ENCODE results near the gene FAM174C. TPM values are rescaled to one million over a fixed set of nuclear protein-coding genes. Genes with fewer than 3 reads are reported as not detected.

FAM174C gene
- total RNA-seq, 1 experiment from 2014 or later: 77.1 TPM

DNA sequence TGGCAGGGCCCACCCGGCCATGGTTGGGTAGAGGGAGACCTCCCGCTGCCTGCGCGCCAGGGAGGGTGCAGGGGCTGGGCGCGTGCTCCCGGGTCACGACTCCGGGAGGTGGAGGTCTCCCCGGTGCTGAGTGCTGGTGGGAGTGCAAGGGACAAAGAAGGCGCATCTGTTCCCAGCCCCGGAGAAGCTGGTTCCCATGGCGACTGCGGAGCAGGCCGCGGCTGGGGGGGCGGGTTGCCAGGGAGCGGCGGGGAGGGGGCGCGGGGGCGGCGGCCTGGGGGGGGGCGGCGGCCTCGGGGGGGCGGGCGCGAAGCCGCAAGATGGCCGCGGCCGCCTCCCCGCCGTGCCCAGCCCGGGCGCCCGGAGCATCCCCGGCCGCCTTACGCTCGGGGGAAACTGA is 38.8 kb upstream of the FAM174C start:
- ChIA-PET POLR2A (interaction anchor here (0.9 kb wide), 1 partner anchor 9 kb away, joined by 3 read pairs; no protein-coding TSS in a partner anchor), CTCF (no interaction called here), RAD21 (ENCODE audit: low non-redundant PET in 1 of 2, low total read pairs in 2 of 2, uncharacterized antibody in 2 of 2, unreplicated experiment in 2 of 2) (no interaction called here)
- intact Hi-C loops (cut with micrococcal nuclease): no loop called here
- no TSS peak for BruUV-seq (replicated peaks)
- H2AFZ ChIP-seq (ENCODE audit: low read depth, low read length, poor library complexity, severe bottlenecking): no peak overlapping the region
- no peak for DNase-seq (ENCODE audit: low read depth, low spot score)
- peaks cover 30 to 58% of the 10 kb centered on the region in 2 experiments for H3K4me1 ChIP-seq (ENCODE audit: control insufficient read depth in 1 of 2, insufficient read depth in 2 of 2, low read length in 2 of 2)
- no peak for ATAC-seq
- H3K9me3 ChIP-seq (ENCODE audit: control insufficient read depth in 1 of 2, insufficient read depth in 1 of 2, low read depth in 1 of 2, low read length in 2 of 2): no peaks in the 10 kb centered on the region
- no peaks in the 10 kb centered on the region for H3K9me2 ChIP-seq (ENCODE audit: insufficient read depth)
- H3K27ac ChIP-seq (ENCODE audit: low read depth, low read length): peak overlapping the region; percentile 94
- H3K4me3 ChIP-seq (replicated peaks in 1 of 2; ENCODE audit: low read depth in 1 of 2, low read length in 2 of 2): peak overlapping the region; percentile 83 to 96
- no peaks in the 10 kb centered on the region for H3K27me3 ChIP-seq (ENCODE audit: insufficient read depth, low read length)
- H3K9ac ChIP-seq (ENCODE audit: low read length): peak overlapping the region; percentile 95
- H3K79me2 ChIP-seq (ENCODE audit: insufficient read depth, low read length): peaks cover 22% of the 10 kb centered on the region; the same call in 1 of the 2 replicates
- H3K36me3 ChIP-seq (ENCODE audit: control insufficient read depth in 1 of 2, insufficient read depth in 2 of 2, low read length in 2 of 2): peaks cover 3 to 16% of the 10 kb centered on the region in 2 experiments; a peak in 3 of 4 replicates
- peak overlapping the region; percentile 94 for H3K4me2 ChIP-seq (ENCODE audit: low read length)
- no peak for TF ChIP-seq YY1 (IDR thresholded peaks at IDR 0.05; ENCODE audit: extremely low read depth, insufficient replicate concordance, low read depth, low read length)
- TF ChIP-seq SRF (IDR thresholded peaks at IDR 0.05; ENCODE audit: low read depth): no peak
- H4K20me1 ChIP-seq (ENCODE audit: insufficient read depth): no peaks in the 10 kb centered on the region

DNA sequence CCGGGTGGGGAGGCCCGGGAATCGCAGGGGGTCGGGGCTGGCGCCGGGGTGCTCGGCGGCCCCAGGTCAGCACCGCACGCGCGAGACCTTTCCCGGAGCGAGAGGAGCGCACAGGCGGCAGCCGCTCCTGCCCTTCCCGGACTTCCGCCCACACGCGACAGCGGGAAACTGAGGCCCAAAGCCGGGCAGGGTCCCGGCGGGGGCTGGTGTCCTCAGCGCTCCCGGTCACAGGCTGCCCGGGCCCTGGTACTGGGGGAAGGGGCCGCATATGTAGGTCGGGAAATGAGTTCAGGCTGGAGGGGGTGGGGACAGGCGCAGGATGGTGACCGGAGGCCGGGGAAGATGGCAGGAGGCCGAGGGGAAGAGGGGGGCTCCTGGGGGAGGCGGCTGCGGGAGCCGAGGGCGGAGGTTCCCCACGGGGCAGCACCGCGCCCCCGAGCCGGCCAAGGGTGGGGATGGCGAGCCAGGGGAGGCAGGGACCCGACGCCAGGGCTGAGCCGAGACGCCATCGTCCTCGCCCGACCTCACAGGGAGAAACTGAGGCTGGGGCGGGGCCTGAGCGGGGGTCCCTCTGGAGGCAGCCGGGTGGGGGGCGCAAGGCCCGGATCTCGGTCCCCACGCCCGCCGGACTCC is 38.2 kb upstream of the FAM174C start:
- DNase-seq (ENCODE audit: low read depth, low spot score) (no peak), ATAC-seq (0 out of 2 replicates have a peak, but pooled peaks have one; percentile 1)
- Histone ChIP-seq H3K4me2 (ENCODE audit: low read length) (peak overlapping the region; percentile 94), H3K4me1 (ENCODE audit: control insufficient read depth in 1 of 2, insufficient read depth in 2 of 2, low read length in 2 of 2) (peaks cover 28 to 52% of the 10 kb centered on the region in 2 experiments), H3K9ac (ENCODE audit: low read length) (peak overlapping the region; percentile 95), H2AFZ (ENCODE audit: low read depth, low read length, poor library complexity, severe bottlenecking) (no peak overlapping the region), H3K9me3 (ENCODE audit: control insufficient read depth in 1 of 2, insufficient read depth in 1 of 2, low read depth in 1 of 2, low read length in 2 of 2) (no peaks in the 10 kb centered on the region), H3K27me3 (ENCODE audit: insufficient read depth, low read length) (no peaks in the 10 kb centered on the region), H3K9me2 (ENCODE audit: insufficient read depth) (no peaks in the 10 kb centered on the region), H4K20me1 (ENCODE audit: insufficient read depth) (no peaks in the 10 kb centered on the region), H3K36me3 (ENCODE audit: control insufficient read depth in 1 of 2, insufficient read depth in 2 of 2, low read length in 2 of 2) (peaks cover 3 to 16% of the 10 kb centered on the region in 2 experiments; a peak in 3 of 4 replicates), H3K79me2 (ENCODE audit: insufficient read depth, low read length) (peaks cover 27% of the 10 kb centered on the region), H3K27ac (ENCODE audit: low read depth, low read length) (peak overlapping the region; percentile 94), H3K4me3 (replicated peaks in 1 of 2; ENCODE audit: low read depth in 1 of 2, low read length in 2 of 2) (peak overlapping the region; percentile 83 to 96)
- ChIA-PET RAD21 (ENCODE audit: low non-redundant PET in 1 of 2, low total read pairs in 2 of 2, uncharacterized antibody in 2 of 2, unreplicated experiment in 2 of 2) (no interaction called here), CTCF (no interaction called here), POLR2A (no interaction called here)
- BruUV-seq (replicated peaks): no TSS peak
- TF ChIP-seq SRF (IDR thresholded peaks at IDR 0.05; ENCODE audit: low read depth): no peak
- TF ChIP-seq ZFX (IDR thresholded peaks at IDR 0.05): peak; percentile 50
- no peak for TF ChIP-seq SP1 (IDR thresholded peaks at IDR 0.05; ENCODE audit: low read depth)
- TF ChIP-seq REST (IDR thresholded peaks at IDR 0.05; ENCODE audit: low read depth): no peak
- no peak for TF ChIP-seq TCF7L2 (IDR thresholded peaks at IDR 0.05; ENCODE audit: borderline replicate concordance, extremely low read depth, insufficient read depth, insufficient read length)
- TF ChIP-seq SIN3A (IDR thresholded peaks at IDR 0.05; ENCODE audit: low read depth): no peak
- intact Hi-C loops (cut with micrococcal nuclease): no loop called here
